Caco-2 (cell line): Measurements from ENCODE around the gene FAU. TPM values are rescaled to one million over a fixed set of nuclear protein-coding genes. Genes with fewer than 3 reads are reported as not detected.

Experiments
- BruUV-seq: library from RNA; stranded (reverse); fragments of 400-500 nt; replicated peaks from 2 replicates; lab custom pipeline; 2021; lab: Mats Ljungman, UMichigan
- CTCF ChIA-PET: fragments of 300-600 bp; sonication (Branson Sonifier 250); formaldehyde crosslinking; loops from one replicate; lab custom pipeline; 2022; ENCODE audit warnings: antibody characterized with exemption; lab: Charles Lee
- POLR2A ChIA-PET: fragments of 300-600 bp; sonication (Branson Sonifier 250); formaldehyde crosslinking; loops from one replicate; lab custom pipeline; 2022; ENCODE audit warnings: antibody characterized with exemption; lab: Charles Lee
- DNase-seq, 2 experiments: peaks; one replicate each; pipeline versions ENCODE4 v3.0.0 to v3.0.0-alpha.2; 2020 to 2022
- H3K27me3 ChIP-seq: replicated peaks from 2 replicates; pipeline ENCODE4 v1.6.0; 2011; ENCODE audit warnings: low read length; ENCODE audit not compliant: control insufficient read depth, insufficient read depth
- H3K36me3 ChIP-seq: 2 replicates; pipeline ENCODE4 v1.5.1; 2011; ENCODE audit warnings: low read length; ENCODE audit not compliant: control insufficient read depth, insufficient read depth
- H3K4me1 ChIP-seq: fragments of 250-450 bp; sonication (Bioruptor Pico); 2 replicates; pipeline ENCODE4 v1.5.1; 2020; ENCODE audit warnings: mild to moderate bottlenecking
- H3K4me3 ChIP-seq: 2 replicates; pipeline ENCODE4 v1.5.1; 2011; ENCODE audit warnings: low read depth, mild to moderate bottlenecking, control low read depth, low read length
- H3K9me3 ChIP-seq: fragments of 250-450 bp; sonication (Bioruptor Pico); 2 replicates; pipeline ENCODE4 v1.5.1; 2020; ENCODE audit warnings: mild to moderate bottlenecking, moderate library complexity
- H3K27ac Mint-ChIP-seq: one replicate; pipeline ENCODE4 v1.8.0; 2022; ENCODE audit warnings: mixed read lengths; ENCODE audit not compliant: unreplicated experiment
- H3K27me3 Mint-ChIP-seq: one replicate; pipeline ENCODE4 v1.8.0; 2022; ENCODE audit warnings: mixed read lengths; ENCODE audit not compliant: insufficient read depth, unreplicated experiment
- H3K36me3 Mint-ChIP-seq: one replicate; pipeline ENCODE4 v1.8.0; 2022; ENCODE audit warnings: mild to moderate bottlenecking, mixed read lengths; ENCODE audit not compliant: insufficient read depth, unreplicated experiment
- H3K4me1 Mint-ChIP-seq: one replicate; pipeline ENCODE4 v1.8.0; 2022; ENCODE audit warnings: low read depth, mixed read lengths; ENCODE audit not compliant: unreplicated experiment
- H3K4me3 Mint-ChIP-seq: one replicate; pipeline ENCODE4 v1.8.0; 2022; ENCODE audit warnings: mild to moderate bottlenecking, moderate library complexity, mixed read lengths; ENCODE audit not compliant: unreplicated experiment
- H3K9me3 Mint-ChIP-seq: one replicate; pipeline ENCODE4 v1.8.0; 2022; ENCODE audit warnings: mixed read lengths; ENCODE audit not compliant: unreplicated experiment
- CTCF ChIP-seq, 2 experiments: fragments of 200-600 bp in 1 of 2; IDR thresholded peaks; 1 replicate in 1 of 2; 2 replicates in 1 of 2; pipeline versions ENCODE4 v1.5.1 to v1.8.0; 2011 to 2022; ENCODE audit warnings: antibody characterized with exemption in 1 of 2, control low read depth in 1 of 2, inconsistent platforms in 1 of 2, low read depth in 1 of 2, low read length in 1 of 2, mild to moderate bottlenecking in 1 of 2, moderate library complexity in 1 of 2; ENCODE audit not compliant: insufficient read depth in 1 of 2, severe bottlenecking in 1 of 2, unreplicated experiment in 1 of 2
- intact Hi-C: fragments of 100-400 bp; cut with micrococcal nuclease; formaldehyde crosslinking; loops from one replicate; pipeline ENCODE4 v1.10.0; 2022; ENCODE audit not compliant: unreplicated experiment
- total RNA-seq: library from RNA; stranded (reverse); gene quantifications from 2 replicates; pipeline ENCODE4 v1.2.3, GENCODE V29; 2022

Gene FAU
- total RNA-seq, 1 experiment from 2014 or later, result 918 TPM

GRCh38 chr11:65103476-65103875 is 18.5 kb downstream of the FAU start:
- POLR2A ChIA-PET, result no interaction called here
- Mint-ChIP-seq H3K9me3 (no peaks in the 10 kb centered on the region), H3K4me3 (no peak overlapping the region), H3K4me1 (peaks cover 6% of the 10 kb centered on the region), H3K36me3 (peaks cover 37% of the 10 kb centered on the region), H3K27me3 (no peaks in the 10 kb centered on the region), H3K27ac (no peak overlapping the region)
- peaks cover 2% of the 10 kb centered on the region; the same call in 1 of the 2 replicates for H3K36me3 ChIP-seq
- intact Hi-C loops, result no loop called here
- DNase-seq, result no peak
- no peak overlapping the region for H3K4me3 ChIP-seq
- TF ChIP-seq CTCF (IDR thresholded peaks at IDR 0.05; ENCODE audit: insufficient read depth in 1 of 2, low read depth in 1 of 2, low read length in 1 of 2, severe bottlenecking in 1 of 2, unreplicated experiment in 1 of 2), result no peak
- BruUV-seq, result no TSS peak
- H3K9me3 ChIP-seq, result no peaks in the 10 kb centered on the region
- no peaks in the 10 kb centered on the region for H3K27me3 ChIP-seq
- CTCF ChIA-PET, result no interaction called here
- no peaks in the 10 kb centered on the region for H3K4me1 ChIP-seq

GRCh38 chr11:65102142-65103095 is 19.5 kb downstream of the FAU start:
- Mint-ChIP-seq H3K36me3 (peaks cover 37% of the 10 kb centered on the region), H3K4me3 (no peak overlapping the region), H3K27ac (no peak overlapping the region), H3K4me1 (peaks cover 6% of the 10 kb centered on the region), H3K27me3 (no peaks in the 10 kb centered on the region), H3K9me3 (no peaks in the 10 kb centered on the region)
- DNase-seq, result no peak
- ChIA-PET CTCF (interaction anchor here (1.2 kb wide), 1 partner anchor 9 kb away, joined by 5 read pairs; the partner anchor contains the start of gene TM7SF2), POLR2A (interaction anchor here (1.1 kb wide), 1 partner anchor 15 kb away, joined by 9 read pairs; the partner anchor contains the start of gene ZNHIT2)
- no TSS peak for BruUV-seq
- no peaks in the 10 kb centered on the region for H3K27me3 ChIP-seq
- H3K4me1 ChIP-seq, result 0 out of 2 replicates have a peak, but pooled peaks cover under 1% of the 10 kb centered on the region
- no peak for TF ChIP-seq CTCF (IDR thresholded peaks at IDR 0.05; ENCODE audit: insufficient read depth in 1 of 2, low read depth in 1 of 2, low read length in 1 of 2, severe bottlenecking in 1 of 2, unreplicated experiment in 1 of 2)
- intact Hi-C loops, result no loop called here
- H3K36me3 ChIP-seq, result peaks cover 2% of the 10 kb centered on the region; the same call in 1 of the 2 replicates
- H3K9me3 ChIP-seq, result no peaks in the 10 kb centered on the region
- no peak overlapping the region for H3K4me3 ChIP-seq

GRCh38 chr11:65100674-65101350 is 21.1 kb downstream of the FAU start:
- H3K9me3 Mint-ChIP-seq, result no peaks in the 10 kb centered on the region
- intact Hi-C loops, result no loop called here
- H3K36me3 ChIP-seq, result peaks cover 2% of the 10 kb centered on the region; the same call in 1 of the 2 replicates
- no peaks in the 10 kb centered on the region for H3K27me3 Mint-ChIP-seq
- ChIA-PET CTCF (interaction anchor here (1.2 kb wide), 1 partner anchor 10 kb away, joined by 5 read pairs; the partner anchor contains the start of gene TM7SF2), POLR2A (interaction anchor here (0.8 kb wide), 1 partner anchor 11 kb away, joined by 3 read pairs; no protein-coding TSS in a partner anchor)
- no peak for DNase-seq
- no peaks in the 10 kb centered on the region for H3K27me3 ChIP-seq
- peaks cover 7% of the 10 kb centered on the region for H3K4me1 ChIP-seq
- no peaks in the 10 kb centered on the region for H3K9me3 ChIP-seq
- H3K4me1 Mint-ChIP-seq, result peaks cover 9% of the 10 kb centered on the region
- H3K27ac Mint-ChIP-seq, result no peak overlapping the region
- TF ChIP-seq CTCF (IDR thresholded peaks at IDR 0.05; ENCODE audit: insufficient read depth in 1 of 2, low read depth in 1 of 2, low read length in 1 of 2, severe bottlenecking in 1 of 2, unreplicated experiment in 1 of 2), result no peak
- BruUV-seq, result no TSS peak
- no peak overlapping the region for H3K4me3 Mint-ChIP-seq
- H3K36me3 Mint-ChIP-seq, result peaks cover 31% of the 10 kb centered on the region
- no peak overlapping the region for H3K4me3 ChIP-seq
